HL-60 (cell line): ENCODE data around the gene CCND1.

Experiments used
- DNase-seq, 2 experiments: peaks; one replicate each; pipeline ENCODE4 v3.0.0-alpha.2; 2010 to 2020; ENCODE audit warnings: low read depth in 1 of 2, low spot score in 1 of 2
- H3K27ac ChIP-seq: fragments of 250-450 bp; sonication (Bioruptor Pico); replicated peaks from 2 replicates; pipeline ENCODE4 v1.5.1; 2020; ENCODE audit warnings: mild to moderate bottlenecking, moderate library complexity
- H3K27me3 ChIP-seq: fragments of 250-450 bp; sonication (Bioruptor Pico); 2 replicates; pipeline ENCODE4 v1.5.1; 2021; ENCODE audit warnings: mild to moderate bottlenecking, moderate library complexity; ENCODE audit not compliant: insufficient read depth, poor library complexity, severe bottlenecking
- H3K4me3 ChIP-seq: replicated peaks from 2 replicates; pipeline ENCODE4 v1.5.1; 2011; ENCODE audit warnings: mild to moderate bottlenecking, control low read depth, low read length; ENCODE audit not compliant: insufficient read depth
- GABPA ChIP-seq: IDR thresholded peaks from 2 replicates; pipeline ENCODE4 v1.6.1; 2012; ENCODE audit warnings: low read depth
- POLR2AphosphoS5 ChIP-seq: IDR thresholded peaks from 2 replicates; pipeline ENCODE4 v1.6.1; 2012; ENCODE audit warnings: low read depth
- SPI1 ChIP-seq: IDR thresholded peaks from 2 replicates; pipeline ENCODE4 v1.6.1; 2012; ENCODE audit warnings: low read depth, mild to moderate bottlenecking, borderline replicate concordance
- TF ChIP-seq, protein P1 (sequence below): IDR thresholded peaks from one replicate; pipeline ENCODE4 v1.5.1; 2011; ENCODE audit warnings: low read length, control low read depth, inconsistent platforms; ENCODE audit not compliant: insufficient read depth
- TF ChIP-seq, protein P2 (sequence below): IDR thresholded peaks from 2 replicates; pipeline ENCODE4 v1.6.1; 2012; ENCODE audit warnings: low read depth; ENCODE audit not compliant: insufficient replicate concordance

Gene CCND1

DNA sequence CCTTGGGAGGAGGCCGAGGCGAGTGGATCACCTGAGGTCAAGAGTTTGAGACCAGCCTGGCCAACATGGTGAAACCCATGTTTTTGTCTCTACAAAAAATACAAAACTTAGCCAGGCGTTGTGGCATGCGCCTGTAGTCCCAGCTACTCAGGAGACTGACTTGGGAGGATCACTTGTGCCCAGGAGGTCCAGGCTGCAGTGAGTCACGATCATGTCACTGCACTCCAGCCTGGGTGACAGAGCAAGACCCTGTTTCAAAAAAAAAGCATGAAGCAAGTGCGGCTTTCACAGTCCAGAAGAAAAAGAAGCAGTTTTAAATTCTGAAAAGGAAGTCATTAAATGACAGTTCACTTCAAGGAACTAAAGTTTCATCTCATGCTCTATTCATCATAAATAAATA lies 41.3 kb downstream of the CCND1 start:
- no peak overlapping the region for H3K27ac ChIP-seq
- no peak for TF ChIP-seq POLR2AphosphoS5
- TF ChIP-seq SPI1: no peak
- no peaks in the 10 kb centered on the region for H3K27me3 ChIP-seq
- no peak overlapping the region for H3K4me3 ChIP-seq
- no peak for DNase-seq

DNA sequence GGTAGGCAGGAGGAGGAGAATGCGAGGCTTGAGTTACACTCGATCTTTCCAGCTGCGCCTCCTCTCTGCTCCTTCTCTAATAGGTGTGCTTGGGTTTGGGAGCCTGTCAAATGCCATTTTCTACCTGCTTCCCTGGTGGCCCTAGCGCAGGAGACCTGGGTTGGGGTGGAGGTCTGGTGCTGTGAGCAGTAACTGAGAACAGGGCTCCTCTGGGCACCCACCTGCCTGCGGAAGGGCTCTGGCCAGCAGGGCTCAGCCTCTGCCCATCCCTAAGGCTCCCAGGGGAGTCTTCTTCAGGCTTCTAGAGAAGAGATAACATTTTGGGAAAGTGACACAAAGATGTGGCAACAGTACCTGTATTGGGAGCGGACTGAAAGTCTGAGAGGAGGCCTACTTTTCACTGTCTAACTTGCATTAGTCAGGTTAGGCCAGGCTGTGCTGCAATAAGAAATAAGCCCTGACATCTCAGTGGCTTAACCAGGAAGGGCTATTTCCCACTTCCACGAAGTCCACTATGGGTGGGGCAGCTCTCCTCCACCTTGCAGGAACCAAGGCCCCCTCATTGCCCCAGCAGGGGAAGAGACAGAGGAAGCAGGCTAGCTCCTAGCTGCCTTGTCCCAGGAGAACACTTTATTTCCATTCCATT lies 41.8 kb downstream of the CCND1 start:
- no peak for DNase-seq
- TF ChIP-seq SPI1: no peak
- TF ChIP-seq, protein P1, sequence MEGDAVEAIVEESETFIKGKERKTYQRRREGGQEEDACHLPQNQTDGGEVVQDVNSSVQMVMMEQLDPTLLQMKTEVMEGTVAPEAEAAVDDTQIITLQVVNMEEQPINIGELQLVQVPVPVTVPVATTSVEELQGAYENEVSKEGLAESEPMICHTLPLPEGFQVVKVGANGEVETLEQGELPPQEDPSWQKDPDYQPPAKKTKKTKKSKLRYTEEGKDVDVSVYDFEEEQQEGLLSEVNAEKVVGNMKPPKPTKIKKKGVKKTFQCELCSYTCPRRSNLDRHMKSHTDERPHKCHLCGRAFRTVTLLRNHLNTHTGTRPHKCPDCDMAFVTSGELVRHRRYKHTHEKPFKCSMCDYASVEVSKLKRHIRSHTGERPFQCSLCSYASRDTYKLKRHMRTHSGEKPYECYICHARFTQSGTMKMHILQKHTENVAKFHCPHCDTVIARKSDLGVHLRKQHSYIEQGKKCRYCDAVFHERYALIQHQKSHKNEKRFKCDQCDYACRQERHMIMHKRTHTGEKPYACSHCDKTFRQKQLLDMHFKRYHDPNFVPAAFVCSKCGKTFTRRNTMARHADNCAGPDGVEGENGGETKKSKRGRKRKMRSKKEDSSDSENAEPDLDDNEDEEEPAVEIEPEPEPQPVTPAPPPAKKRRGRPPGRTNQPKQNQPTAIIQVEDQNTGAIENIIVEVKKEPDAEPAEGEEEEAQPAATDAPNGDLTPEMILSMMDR: no peak
- no peak for TF ChIP-seq POLR2AphosphoS5
- TF ChIP-seq GABPA: no peak
- TF ChIP-seq, protein P2, sequence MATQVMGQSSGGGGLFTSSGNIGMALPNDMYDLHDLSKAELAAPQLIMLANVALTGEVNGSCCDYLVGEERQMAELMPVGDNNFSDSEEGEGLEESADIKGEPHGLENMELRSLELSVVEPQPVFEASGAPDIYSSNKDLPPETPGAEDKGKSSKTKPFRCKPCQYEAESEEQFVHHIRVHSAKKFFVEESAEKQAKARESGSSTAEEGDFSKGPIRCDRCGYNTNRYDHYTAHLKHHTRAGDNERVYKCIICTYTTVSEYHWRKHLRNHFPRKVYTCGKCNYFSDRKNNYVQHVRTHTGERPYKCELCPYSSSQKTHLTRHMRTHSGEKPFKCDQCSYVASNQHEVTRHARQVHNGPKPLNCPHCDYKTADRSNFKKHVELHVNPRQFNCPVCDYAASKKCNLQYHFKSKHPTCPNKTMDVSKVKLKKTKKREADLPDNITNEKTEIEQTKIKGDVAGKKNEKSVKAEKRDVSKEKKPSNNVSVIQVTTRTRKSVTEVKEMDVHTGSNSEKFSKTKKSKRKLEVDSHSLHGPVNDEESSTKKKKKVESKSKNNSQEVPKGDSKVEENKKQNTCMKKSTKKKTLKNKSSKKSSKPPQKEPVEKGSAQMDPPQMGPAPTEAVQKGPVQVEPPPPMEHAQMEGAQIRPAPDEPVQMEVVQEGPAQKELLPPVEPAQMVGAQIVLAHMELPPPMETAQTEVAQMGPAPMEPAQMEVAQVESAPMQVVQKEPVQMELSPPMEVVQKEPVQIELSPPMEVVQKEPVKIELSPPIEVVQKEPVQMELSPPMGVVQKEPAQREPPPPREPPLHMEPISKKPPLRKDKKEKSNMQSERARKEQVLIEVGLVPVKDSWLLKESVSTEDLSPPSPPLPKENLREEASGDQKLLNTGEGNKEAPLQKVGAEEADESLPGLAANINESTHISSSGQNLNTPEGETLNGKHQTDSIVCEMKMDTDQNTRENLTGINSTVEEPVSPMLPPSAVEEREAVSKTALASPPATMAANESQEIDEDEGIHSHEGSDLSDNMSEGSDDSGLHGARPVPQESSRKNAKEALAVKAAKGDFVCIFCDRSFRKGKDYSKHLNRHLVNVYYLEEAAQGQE: no peak
- Histone ChIP-seq H3K27me3 (no peaks in the 10 kb centered on the region), H3K4me3 (no peak overlapping the region), H3K27ac (no peak overlapping the region)

DNA sequence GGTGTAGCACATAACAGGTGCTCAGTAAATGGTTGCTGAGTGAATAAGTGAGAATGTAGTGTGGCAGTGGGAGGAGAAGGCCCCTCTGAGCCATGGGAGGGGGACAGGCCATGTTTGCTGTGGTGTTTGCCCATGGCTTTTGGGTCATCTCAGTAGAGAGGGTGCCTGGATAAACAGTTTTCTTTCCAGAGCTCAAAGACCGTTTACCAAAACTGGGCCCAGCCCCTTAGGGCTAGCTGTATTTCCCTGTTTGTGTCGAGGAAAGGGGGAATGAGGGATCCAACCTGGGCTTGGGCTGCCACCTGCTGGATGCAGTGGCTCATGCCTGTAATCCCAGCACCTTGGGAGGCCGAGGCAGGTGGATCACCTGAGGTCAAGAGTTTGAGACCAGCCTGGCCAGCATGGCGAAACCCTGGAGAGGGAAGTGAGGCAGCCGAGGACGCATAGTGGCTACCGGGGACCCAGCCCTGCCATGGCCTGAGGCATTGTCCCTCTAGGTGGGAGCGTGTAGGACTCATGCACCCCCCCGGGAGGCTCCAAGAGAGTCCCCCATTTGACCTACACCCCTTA lies 42.9 kb downstream of the CCND1 start:
- Histone ChIP-seq H3K27ac (no peak overlapping the region), H3K4me3 (no peak overlapping the region), H3K27me3 (no peaks in the 10 kb centered on the region)
- no peak for DNase-seq
- TF ChIP-seq SPI1: no peak
- TF ChIP-seq, protein P1: peak; percentile 1

DNA sequence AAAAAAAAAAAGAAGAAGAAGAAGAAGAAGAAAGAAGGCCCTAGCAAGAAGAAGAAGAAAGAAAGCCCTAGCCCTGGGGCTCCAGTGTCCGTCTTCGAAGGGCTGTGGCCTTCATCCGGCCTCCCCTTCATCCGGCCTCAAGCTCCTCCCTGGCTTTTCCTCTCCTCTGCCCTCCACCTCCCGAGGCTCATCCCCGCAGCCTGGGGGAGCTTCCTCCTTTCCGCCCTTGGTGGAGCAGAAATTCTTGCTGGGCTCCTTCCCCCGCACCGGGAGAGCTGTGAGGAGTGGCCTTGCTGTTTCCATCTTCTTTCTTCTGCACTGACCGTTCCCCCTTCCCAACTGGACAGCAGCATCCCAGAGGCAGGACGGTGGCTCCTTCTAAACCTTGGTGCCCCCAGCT lies 43.7 kb downstream of the CCND1 start:
- Histone ChIP-seq H3K4me3 (no peak overlapping the region), H3K27ac (no peak overlapping the region), H3K27me3 (no peaks in the 10 kb centered on the region)
- DNase-seq: no peak
- TF ChIP-seq GABPA (no peak), POLR2AphosphoS5 (no peak), SPI1 (no peak)
- TF ChIP-seq, protein P1: no peak
- TF ChIP-seq, protein P2: no peak
